ENCODE measurements around the gene FAM124A. TPM values are rescaled to one million over a fixed set of nuclear protein-coding genes. Genes with fewer than 3 reads are reported as not detected.

The FAM124A gene
- total RNA-seq, 3 donors from 2014 or later (not counting 1 experiment from before 2014, with no cell fraction given): not detected

DNA sequence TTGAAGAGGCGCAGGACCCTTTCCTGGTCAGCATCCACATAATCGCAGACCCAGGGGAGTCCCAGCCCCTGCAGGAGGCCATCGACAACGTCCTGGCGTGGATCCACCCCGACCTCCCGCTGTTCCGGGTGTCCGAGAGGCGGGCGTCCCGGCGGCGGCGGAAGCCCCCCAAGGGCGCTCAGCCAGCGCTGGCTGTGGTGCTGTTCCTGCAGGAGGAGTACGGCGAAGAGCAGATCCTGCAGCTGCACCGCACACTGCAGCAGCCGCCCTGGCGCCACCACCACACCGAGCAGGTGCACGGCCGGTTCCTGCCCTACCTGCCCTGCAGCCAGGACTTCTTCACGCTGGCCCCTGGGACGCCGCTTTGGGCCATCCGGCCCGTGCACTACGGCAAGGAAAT, 29.3 kb downstream of the FAM124A start:
- Histone ChIP-seq H3K27ac (ENCODE audit: low read length) (no peak overlapping the region), H3K4me1 (ENCODE audit: control insufficient read depth, insufficient read depth, low read length) (no peaks in the 10 kb centered on the region), H3K9me3 (ENCODE audit: control insufficient read depth, insufficient read depth, low read length) (no peaks in the 10 kb centered on the region), H3K4me3 (ENCODE audit: low read length) (no peak overlapping the region), H3K36me3 (ENCODE audit: control insufficient read depth, insufficient read depth, low read length) (no peaks in the 10 kb centered on the region), H3K27me3 (ENCODE audit: control insufficient read depth, insufficient read depth, low read length) (no peaks in the 10 kb centered on the region)
- H3K36me3 Mint-ChIP-seq: no peaks in the 10 kb centered on the region
- ATAC-seq (no peak), DNase-seq (no peak)
- no peaks in the 10 kb centered on the region for H3K9me3 Mint-ChIP-seq
- no peak overlapping the region for H3K4me3 Mint-ChIP-seq
- no peak overlapping the region for H3K27ac Mint-ChIP-seq
- intact Hi-C loops (cut with micrococcal nuclease): no loop called here
- H3K4me1 Mint-ChIP-seq: peaks cover 0 to 9% of the 10 kb centered on the region in 2 donors
- TF ChIP-seq, protein P1, sequence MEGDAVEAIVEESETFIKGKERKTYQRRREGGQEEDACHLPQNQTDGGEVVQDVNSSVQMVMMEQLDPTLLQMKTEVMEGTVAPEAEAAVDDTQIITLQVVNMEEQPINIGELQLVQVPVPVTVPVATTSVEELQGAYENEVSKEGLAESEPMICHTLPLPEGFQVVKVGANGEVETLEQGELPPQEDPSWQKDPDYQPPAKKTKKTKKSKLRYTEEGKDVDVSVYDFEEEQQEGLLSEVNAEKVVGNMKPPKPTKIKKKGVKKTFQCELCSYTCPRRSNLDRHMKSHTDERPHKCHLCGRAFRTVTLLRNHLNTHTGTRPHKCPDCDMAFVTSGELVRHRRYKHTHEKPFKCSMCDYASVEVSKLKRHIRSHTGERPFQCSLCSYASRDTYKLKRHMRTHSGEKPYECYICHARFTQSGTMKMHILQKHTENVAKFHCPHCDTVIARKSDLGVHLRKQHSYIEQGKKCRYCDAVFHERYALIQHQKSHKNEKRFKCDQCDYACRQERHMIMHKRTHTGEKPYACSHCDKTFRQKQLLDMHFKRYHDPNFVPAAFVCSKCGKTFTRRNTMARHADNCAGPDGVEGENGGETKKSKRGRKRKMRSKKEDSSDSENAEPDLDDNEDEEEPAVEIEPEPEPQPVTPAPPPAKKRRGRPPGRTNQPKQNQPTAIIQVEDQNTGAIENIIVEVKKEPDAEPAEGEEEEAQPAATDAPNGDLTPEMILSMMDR (IDR thresholded peaks at IDR 0.05): no peak
- 95% methylated on average over 31 of the region's 31 CpGs for WGBS (ENCODE audit: insufficient coverage)
- H3K27me3 Mint-ChIP-seq (ENCODE audit: low read depth in 2 of 2): peaks cover 0 to 3% of the 10 kb centered on the region in 2 donors

DNA sequence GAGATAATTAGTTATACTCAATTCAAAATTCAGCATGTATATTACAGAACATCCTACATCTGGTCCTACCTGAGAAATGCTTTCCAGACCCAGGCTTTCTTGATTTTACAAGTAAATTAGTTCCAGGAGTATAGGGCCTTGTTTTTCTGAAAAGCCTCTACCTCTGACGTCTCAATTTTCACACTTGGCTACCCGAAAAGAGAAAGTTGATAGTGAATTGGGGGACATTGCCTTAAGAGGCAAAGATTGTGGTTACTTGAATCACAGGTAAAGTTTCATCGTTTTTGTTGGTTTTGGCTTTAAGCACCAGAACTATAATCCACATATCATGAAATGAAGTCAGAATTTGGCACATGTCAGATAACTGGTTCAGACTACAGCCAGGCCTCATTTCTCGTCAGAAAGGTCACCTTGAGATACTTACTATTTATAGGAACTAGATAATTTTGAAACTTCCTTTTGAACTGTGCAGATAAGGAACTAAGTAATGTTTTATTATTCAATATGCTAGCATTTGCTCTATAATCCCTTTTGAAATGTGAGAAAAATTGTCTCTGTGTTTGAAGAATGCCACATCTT, 30.8 kb downstream of the FAM124A start:
- Mint-ChIP-seq H3K27me3 (ENCODE audit: low read depth in 2 of 2) (peaks cover 0 to 3% of the 10 kb centered on the region in 2 donors), H3K4me1 (peaks cover 0 to 9% of the 10 kb centered on the region in 2 donors), H3K9me3 (no peaks in the 10 kb centered on the region), H3K36me3 (no peaks in the 10 kb centered on the region), H3K27ac (no peak overlapping the region), H3K4me3 (no peak overlapping the region)
- TF ChIP-seq, protein P1 (IDR thresholded peaks at IDR 0.05): no peak
- intact Hi-C loops (cut with micrococcal nuclease): no loop called here
- Histone ChIP-seq H3K9me3 (ENCODE audit: control insufficient read depth, insufficient read depth, low read length) (no peaks in the 10 kb centered on the region), H3K4me3 (ENCODE audit: low read length) (no peak overlapping the region), H3K36me3 (ENCODE audit: control insufficient read depth, insufficient read depth, low read length) (no peaks in the 10 kb centered on the region), H3K27ac (ENCODE audit: low read length) (no peak overlapping the region), H3K4me1 (ENCODE audit: control insufficient read depth, insufficient read depth, low read length) (no peaks in the 10 kb centered on the region), H3K27me3 (ENCODE audit: control insufficient read depth, insufficient read depth, low read length) (no peaks in the 10 kb centered on the region)
- ATAC-seq (no peak), DNase-seq (no peak)
- 22% methylated on average over 3 of the region's 4 CpGs for WGBS (ENCODE audit: insufficient coverage)

DNA sequence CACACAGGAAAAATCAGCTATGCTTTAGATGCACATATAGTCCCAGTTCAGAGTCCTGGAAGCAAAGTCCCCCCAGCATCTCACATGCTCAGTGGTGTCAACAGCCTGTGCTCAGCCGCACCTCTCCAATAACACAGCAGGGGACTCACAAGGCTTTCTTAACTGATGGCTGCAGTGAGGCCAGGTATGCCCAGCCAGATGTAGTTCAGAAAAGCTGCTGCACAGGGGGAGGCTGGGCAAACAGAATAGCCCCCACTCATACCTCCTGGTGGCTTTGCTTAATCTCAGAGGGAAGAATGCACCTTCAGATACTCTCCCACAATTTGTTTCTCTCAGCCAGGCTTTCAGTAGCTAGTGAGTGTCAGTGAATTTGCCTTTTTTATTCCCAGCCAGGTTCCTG, 33.4 kb downstream of the FAM124A start:
- intact Hi-C loops (cut with micrococcal nuclease): no loop called here
- no peaks in the 10 kb centered on the region for H3K9me3 Mint-ChIP-seq
- H3K4me3 Mint-ChIP-seq: no peak overlapping the region

More for the DNA sequence above, 33.4 kb downstream of the FAM124A start:
- Histone ChIP-seq H3K27me3 (ENCODE audit: control insufficient read depth, insufficient read depth, low read length) (no peaks in the 10 kb centered on the region), H3K4me3 (ENCODE audit: low read length) (no peak overlapping the region), H3K9me3 (ENCODE audit: control insufficient read depth, insufficient read depth, low read length) (no peaks in the 10 kb centered on the region), H3K27ac (ENCODE audit: low read length) (no peak overlapping the region), H3K4me1 (ENCODE audit: control insufficient read depth, insufficient read depth, low read length) (no peaks in the 10 kb centered on the region), H3K36me3 (ENCODE audit: control insufficient read depth, insufficient read depth, low read length) (no peaks in the 10 kb centered on the region)
- no peak for ATAC-seq
- H3K27ac Mint-ChIP-seq: no peak overlapping the region
- WGBS (ENCODE audit: insufficient coverage): 93% methylated on average over 1 of the region's 1 CpG
- no peak for DNase-seq
- no peaks in the 10 kb centered on the region for H3K36me3 Mint-ChIP-seq
- H3K4me1 Mint-ChIP-seq: peaks cover 0 to 9% of the 10 kb centered on the region in 2 donors
- TF ChIP-seq, protein P1 (IDR thresholded peaks at IDR 0.05): no peak
- peaks cover 0 to 3% of the 10 kb centered on the region in 2 donors for H3K27me3 Mint-ChIP-seq (ENCODE audit: low read depth in 2 of 2)

All from natural killer cell (primary cell).